ENCODE data around the gene SIX4. TPM values are rescaled to one million over a fixed set of nuclear protein-coding genes. Genes with fewer than 3 reads are reported as not detected.

Gene SIX4
- total and polyA plus RNA-seq, 9 of the 15 experiments (the other 6 are each of a cell fraction or from before 2014, with no cell fraction given) = 0.77 to 8.6 (median 5.6) TPM

DNA sequence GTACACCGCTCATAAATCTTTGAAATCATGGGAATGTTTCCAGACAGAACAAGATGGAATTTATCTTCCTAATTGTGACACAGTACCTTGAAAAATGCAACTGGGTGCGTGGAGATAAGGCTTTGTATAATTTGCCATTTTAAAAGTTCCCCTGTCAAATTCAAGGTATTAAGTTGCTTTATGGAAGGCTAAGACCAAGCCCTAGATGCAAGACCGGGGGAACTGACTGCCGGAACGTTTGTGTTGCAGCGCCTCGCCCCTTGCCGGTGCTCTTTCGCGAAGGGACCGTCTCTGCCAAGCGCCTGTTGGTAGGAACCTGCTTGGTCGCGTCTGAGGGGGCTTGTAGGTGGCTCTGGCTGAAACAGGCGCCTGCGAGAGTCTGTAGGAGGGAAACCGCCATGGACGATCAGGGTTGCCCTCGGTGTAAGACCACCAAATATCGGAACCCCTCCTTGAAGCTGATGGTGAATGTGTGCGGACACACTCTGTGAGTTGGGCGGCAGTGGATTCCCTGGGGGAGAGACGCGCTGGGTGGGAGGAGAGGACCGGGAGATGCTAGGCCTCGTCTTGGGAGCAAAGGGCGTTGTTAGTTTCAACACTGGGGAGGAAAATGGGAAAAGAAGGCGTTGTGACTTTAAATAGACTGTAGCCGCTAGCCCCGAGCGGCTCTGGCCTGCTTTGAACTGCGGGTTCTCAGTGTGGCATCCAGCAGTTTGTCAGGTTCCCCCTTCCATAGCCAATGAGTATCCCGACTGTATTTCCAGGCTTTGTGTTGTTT lies 10.5 kb upstream of the SIX4 start, which contains the start of gene MNAT1 (continued):
- TF ChIP-seq, protein P1, sequence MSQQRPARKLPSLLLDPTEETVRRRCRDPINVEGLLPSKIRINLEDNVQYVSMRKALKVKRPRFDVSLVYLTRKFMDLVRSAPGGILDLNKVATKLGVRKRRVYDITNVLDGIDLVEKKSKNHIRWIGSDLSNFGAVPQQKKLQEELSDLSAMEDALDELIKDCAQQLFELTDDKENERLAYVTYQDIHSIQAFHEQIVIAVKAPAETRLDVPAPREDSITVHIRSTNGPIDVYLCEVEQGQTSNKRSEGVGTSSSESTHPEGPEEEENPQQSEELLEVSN (IDR thresholded peaks at IDR 0.05; ENCODE audit: borderline replicate concordance in 1 of 2, extremely low read depth in 1 of 2, insufficient read depth in 1 of 2, insufficient read length in 1 of 2, low read depth in 1 of 2, low read length in 1 of 2, poor library complexity in 1 of 2, severe bottlenecking in 1 of 2) = peak; percentile 7 to 58
- TF ChIP-seq ZNF830 (CRISPR knock-in tag; IDR thresholded peaks at IDR 0.05) (no peak), LCOR (CRISPR knock-in tag; IDR thresholded peaks at IDR 0.05) (no peak), GABPB1 (CRISPR knock-in tag; IDR thresholded peaks at IDR 0.05) (peak; percentile 91), MEIS2 (IDR thresholded peaks at IDR 0.05; ENCODE audit: partially characterized antibody) (peak; percentile 21), HEY1 (CRISPR knock-in tag; IDR thresholded peaks at IDR 0.05; ENCODE audit: borderline replicate concordance) (no peak), RBM17 (IDR thresholded peaks at IDR 0.05; ENCODE audit: borderline replicate concordance, low read depth, low read length) (no peak), THRAP3 (IDR thresholded peaks at IDR 0.05; ENCODE audit: borderline replicate concordance) (no peak), ZNF384 (IDR thresholded peaks at IDR 0.05; ENCODE audit: low read depth, low read length) (no peak), TAF9B (IDR thresholded peaks at IDR 0.05; ENCODE audit: partially characterized antibody) (peak; percentile 99), NCOR1 (IDR thresholded peaks at IDR 0.05) (peak; percentile 37; the same call in 1 of the 2 replicates), TOE1 (IDR thresholded peaks at IDR 0.05; ENCODE audit: borderline replicate concordance) (peak; percentile 49; the same call in 1 of the 2 replicates), TOE1 (CRISPR knock-in tag; IDR thresholded peaks at IDR 0.05; ENCODE audit: borderline replicate concordance, low read depth) (no peak), CAMTA2 (CRISPR knock-in tag; conservative IDR thresholded peaks at IDR 0.05) (no peak), PPARD (CRISPR knock-in tag; IDR thresholded peaks at IDR 0.05) (no peak), PML (IDR thresholded peaks at IDR 0.05; ENCODE audit: low read length) (peak; percentile 53; the same call in 1 of the 2 replicates), TAL1 (IDR thresholded peaks at IDR 0.05) (no peak), SRF (CRISPR knock-in tag; IDR thresholded peaks at IDR 0.05) (no peak)
- TF ChIP-seq, protein P2, sequence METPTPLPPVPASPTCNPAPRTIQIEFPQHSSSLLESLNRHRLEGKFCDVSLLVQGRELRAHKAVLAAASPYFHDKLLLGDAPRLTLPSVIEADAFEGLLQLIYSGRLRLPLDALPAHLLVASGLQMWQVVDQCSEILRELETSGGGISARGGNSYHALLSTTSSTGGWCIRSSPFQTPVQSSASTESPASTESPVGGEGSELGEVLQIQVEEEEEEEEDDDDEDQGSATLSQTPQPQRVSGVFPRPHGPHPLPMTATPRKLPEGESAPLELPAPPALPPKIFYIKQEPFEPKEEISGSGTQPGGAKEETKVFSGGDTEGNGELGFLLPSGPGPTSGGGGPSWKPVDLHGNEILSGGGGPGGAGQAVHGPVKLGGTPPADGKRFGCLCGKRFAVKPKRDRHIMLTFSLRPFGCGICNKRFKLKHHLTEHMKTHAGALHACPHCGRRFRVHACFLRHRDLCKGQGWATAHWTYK (CRISPR knock-in tag; IDR thresholded peaks at IDR 0.05) = 0 out of 2 replicates have a peak, but pooled peaks have one; percentile 29
- TF ChIP-seq, protein P3, sequence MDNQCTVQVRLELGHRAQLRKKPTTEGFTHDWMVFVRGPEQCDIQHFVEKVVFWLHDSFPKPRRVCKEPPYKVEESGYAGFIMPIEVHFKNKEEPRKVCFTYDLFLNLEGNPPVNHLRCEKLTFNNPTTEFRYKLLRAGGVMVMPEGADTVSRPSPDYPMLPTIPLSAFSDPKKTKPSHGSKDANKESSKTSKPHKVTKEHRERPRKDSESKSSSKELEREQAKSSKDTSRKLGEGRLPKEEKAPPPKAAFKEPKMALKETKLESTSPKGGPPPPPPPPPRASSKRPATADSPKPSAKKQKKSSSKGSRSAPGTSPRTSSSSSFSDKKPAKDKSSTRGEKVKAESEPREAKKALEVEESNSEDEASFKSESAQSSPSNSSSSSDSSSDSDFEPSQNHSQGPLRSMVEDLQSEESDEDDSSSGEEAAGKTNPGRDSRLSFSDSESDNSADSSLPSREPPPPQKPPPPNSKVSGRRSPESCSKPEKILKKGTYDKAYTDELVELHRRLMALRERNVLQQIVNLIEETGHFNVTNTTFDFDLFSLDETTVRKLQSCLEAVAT (IDR thresholded peaks at IDR 0.05) = peak in 1 of 2 experiments; percentile 28; a peak in 1 of 4 replicates
- TF ChIP-seq, protein P4, sequence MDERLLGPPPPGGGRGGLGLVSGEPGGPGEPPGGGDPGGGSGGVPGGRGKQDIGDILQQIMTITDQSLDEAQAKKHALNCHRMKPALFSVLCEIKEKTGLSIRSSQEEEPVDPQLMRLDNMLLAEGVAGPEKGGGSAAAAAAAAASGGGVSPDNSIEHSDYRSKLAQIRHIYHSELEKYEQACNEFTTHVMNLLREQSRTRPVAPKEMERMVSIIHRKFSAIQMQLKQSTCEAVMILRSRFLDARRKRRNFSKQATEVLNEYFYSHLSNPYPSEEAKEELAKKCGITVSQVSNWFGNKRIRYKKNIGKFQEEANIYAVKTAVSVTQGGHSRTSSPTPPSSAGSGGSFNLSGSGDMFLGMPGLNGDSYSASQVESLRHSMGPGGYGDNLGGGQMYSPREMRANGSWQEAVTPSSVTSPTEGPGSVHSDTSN (CRISPR knock-in tag; IDR thresholded peaks at IDR 0.05; ENCODE audit: low read depth) = no peak
- TF ChIP-seq, protein P4 (tag; conservative IDR thresholded peaks at IDR 0.05; ENCODE audit: low read depth) = peak; percentile 55

All from K562 (cell line).